ENCODE measurements around the gene NRXN2.
"Not testable (repeated sequence)": the region's sequence is repeated elsewhere in the genome, so short reads cannot be mapped to it uniquely, and the experiment has no call there.

NRXN2 gene

GRCh38 chr11:64711138-64711955 is 11.7 kb downstream of the NRXN2 start:
- TF ChIP-seq CTCF (IDR thresholded peaks at IDR 0.05; ENCODE audit: low read length, missing control alignments) = no peak
- H3K4me3 ChIP-seq (replicated peaks; ENCODE audit: low read depth, low read length) = no peak overlapping the region
- no peak for DNase-seq (ENCODE audit: low read depth)

GRCh38 chr11:64710418-64711137 is 12.4 kb downstream of the NRXN2 start:
- TF ChIP-seq CTCF (IDR thresholded peaks at IDR 0.05; ENCODE audit: low read length, missing control alignments) = no peak
- no peak overlapping the region for H3K4me3 ChIP-seq (replicated peaks; ENCODE audit: low read depth, low read length)
- DNase-seq (ENCODE audit: low read depth) = no peak

GRCh38 chr11:64705501-64705900 is 17.5 kb downstream of the NRXN2 start:
- DNase-seq (ENCODE audit: low read depth) = no peak
- no peak for TF ChIP-seq CTCF (IDR thresholded peaks at IDR 0.05; ENCODE audit: low read length, missing control alignments)
- H3K4me3 ChIP-seq (replicated peaks; ENCODE audit: low read depth, low read length) = no peak overlapping the region

GRCh38 chr11:64703048-64703447 is 19.9 kb downstream of the NRXN2 start:
- TF ChIP-seq CTCF (IDR thresholded peaks at IDR 0.05; ENCODE audit: low read length, missing control alignments) = no peak
- DNase-seq (ENCODE audit: low read depth) = no peak
- H3K4me3 ChIP-seq (replicated peaks; ENCODE audit: low read depth, low read length) = no peak overlapping the region

- DNase-seq (ENCODE audit: low read depth) = not testable (repeated sequence)
Measured at GRCh38 chr11:64701956-64702355, 21.0 kb downstream of the NRXN2 start.

GRCh38 chr11:64698427-64698826 is 24.6 kb downstream of the NRXN2 start:
- no peak for TF ChIP-seq CTCF (IDR thresholded peaks at IDR 0.05; ENCODE audit: low read length, missing control alignments)
- DNase-seq (ENCODE audit: low read depth) = no peak

More at GRCh38 chr11:64701956-64702355, 21.0 kb downstream of the NRXN2 start:
- H3K4me3 ChIP-seq (replicated peaks; ENCODE audit: low read depth, low read length) = not testable (repeated sequence)

GRCh38 chr11:64697663-64698375 is 25.2 kb downstream of the NRXN2 start:
- DNase-seq (ENCODE audit: low read depth) = no peak
- H3K4me3 ChIP-seq (replicated peaks; ENCODE audit: low read depth, low read length) = no peak overlapping the region
- TF ChIP-seq CTCF (IDR thresholded peaks at IDR 0.05; ENCODE audit: low read length, missing control alignments) = no peak

More at GRCh38 chr11:64698427-64698826, 24.6 kb downstream of the NRXN2 start:
- no peak overlapping the region for H3K4me3 ChIP-seq (replicated peaks; ENCODE audit: low read depth, low read length)

Data from fibroblast of pulmonary artery (primary cell).